ENCODE data around the gene NCAM2.

Gene NCAM2

DNA sequence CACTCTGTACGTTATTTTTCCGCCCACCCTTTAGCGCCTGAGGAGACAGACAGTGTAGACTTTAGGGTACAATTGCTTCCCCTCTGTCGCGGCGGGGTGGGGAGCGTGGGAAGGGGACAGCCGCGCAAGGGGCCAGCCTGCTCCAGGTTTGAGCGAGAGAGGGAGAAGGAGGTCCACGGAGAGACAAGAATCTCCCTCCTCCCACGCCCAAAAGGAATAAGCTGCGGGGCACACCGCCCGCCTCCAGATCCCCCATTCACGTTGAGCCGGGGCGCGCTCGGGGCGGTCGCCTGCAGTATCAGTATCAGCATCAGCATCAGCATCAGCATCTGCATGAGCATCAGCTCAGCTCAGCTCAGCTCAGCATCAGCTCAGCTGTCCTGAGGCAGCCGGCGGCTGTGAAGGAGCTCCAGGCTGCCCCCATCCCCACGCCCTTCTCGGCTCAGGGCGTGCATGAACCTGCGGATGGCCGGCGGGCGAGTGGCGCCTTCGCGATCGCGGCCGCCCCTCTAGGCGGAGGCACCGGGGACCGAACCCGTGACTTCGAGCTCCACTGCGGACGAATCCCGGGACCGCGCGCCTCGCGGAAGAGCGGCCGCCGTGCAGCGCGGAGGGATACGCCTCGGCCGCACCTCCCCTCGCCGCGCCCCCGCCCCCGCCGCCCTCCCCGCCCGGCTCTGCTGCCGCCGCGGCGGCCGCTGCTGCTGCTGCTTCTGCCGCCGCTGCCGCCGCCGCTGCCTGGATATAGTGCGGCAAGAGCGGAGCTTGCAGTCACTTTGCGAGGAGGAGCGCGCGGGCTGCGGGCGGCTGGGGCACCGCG lies at the start of gene NCAM2:
TSS of gene NCAM2 (plus strand) at position 774 of the 820 bp plus-strand sequence.
- no peaks in the 10 kb centered on the region for H3K27me3 ChIP-seq (ENCODE audit: control insufficient read depth, insufficient read depth, low read length)
- no peak within 1 kb of the TSS for H3K9ac ChIP-seq
- H3K79me2 ChIP-seq, result no peaks in the 10 kb centered on the region
- H2AFZ ChIP-seq, result peak within 1 kb of the TSS; percentile 68
- no peaks in the 10 kb centered on the region for H3K4me1 ChIP-seq
- TF ChIP-seq, protein P1, sequence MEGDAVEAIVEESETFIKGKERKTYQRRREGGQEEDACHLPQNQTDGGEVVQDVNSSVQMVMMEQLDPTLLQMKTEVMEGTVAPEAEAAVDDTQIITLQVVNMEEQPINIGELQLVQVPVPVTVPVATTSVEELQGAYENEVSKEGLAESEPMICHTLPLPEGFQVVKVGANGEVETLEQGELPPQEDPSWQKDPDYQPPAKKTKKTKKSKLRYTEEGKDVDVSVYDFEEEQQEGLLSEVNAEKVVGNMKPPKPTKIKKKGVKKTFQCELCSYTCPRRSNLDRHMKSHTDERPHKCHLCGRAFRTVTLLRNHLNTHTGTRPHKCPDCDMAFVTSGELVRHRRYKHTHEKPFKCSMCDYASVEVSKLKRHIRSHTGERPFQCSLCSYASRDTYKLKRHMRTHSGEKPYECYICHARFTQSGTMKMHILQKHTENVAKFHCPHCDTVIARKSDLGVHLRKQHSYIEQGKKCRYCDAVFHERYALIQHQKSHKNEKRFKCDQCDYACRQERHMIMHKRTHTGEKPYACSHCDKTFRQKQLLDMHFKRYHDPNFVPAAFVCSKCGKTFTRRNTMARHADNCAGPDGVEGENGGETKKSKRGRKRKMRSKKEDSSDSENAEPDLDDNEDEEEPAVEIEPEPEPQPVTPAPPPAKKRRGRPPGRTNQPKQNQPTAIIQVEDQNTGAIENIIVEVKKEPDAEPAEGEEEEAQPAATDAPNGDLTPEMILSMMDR (IDR thresholded peaks at IDR 0.05), result no peak
- no peak within 1 kb of the TSS for H3K27ac ChIP-seq
- no peaks in the 10 kb centered on the region for H3K36me3 ChIP-seq (ENCODE audit: control insufficient read depth, insufficient read depth, low read length)
- peak within 1 kb of the TSS; percentile 68 for H3K4me2 ChIP-seq (ENCODE audit: low read length)
- H3K9me3 ChIP-seq (ENCODE audit: control insufficient read depth, low read length), result no peaks in the 10 kb centered on the region
- H3K4me3 ChIP-seq (ENCODE audit: low read depth, low read length), result peak within 1 kb of the TSS; percentile 56

DNA sequence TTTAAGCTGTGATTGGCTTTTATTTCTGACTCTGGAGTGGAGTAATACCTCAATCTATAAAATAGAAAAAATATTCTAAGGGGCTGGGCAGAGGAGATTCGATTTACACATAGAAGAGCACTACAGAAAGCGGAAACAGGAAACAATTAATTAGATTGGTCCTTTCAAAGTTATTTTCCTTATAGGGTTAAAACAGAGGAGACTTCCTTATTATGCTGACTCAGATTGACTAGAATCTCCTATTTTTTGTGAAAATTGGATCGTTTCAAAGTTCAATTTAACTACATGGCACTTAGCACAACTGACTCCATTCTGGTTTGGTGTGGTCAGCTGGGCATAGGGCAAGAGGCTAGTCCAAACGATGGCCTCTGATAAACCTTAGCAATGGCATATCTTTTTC lies 48.3 kb upstream of the NCAM2 start:
- TF ChIP-seq, protein P1 (IDR thresholded peaks at IDR 0.05), result no peak
- H3K27me3 ChIP-seq (ENCODE audit: control insufficient read depth, insufficient read depth, low read length), result no peaks in the 10 kb centered on the region
- H2AFZ ChIP-seq, result no peak overlapping the region
- no peak overlapping the region for H3K4me3 ChIP-seq (ENCODE audit: low read depth, low read length)
- H3K9ac ChIP-seq, result no peak overlapping the region
- no peak overlapping the region for H3K27ac ChIP-seq
- H3K4me2 ChIP-seq (ENCODE audit: low read length), result no peak overlapping the region
- no peaks in the 10 kb centered on the region for H3K36me3 ChIP-seq (ENCODE audit: control insufficient read depth, insufficient read depth, low read length)
- no peaks in the 10 kb centered on the region for H3K79me2 ChIP-seq
- H3K9me3 ChIP-seq (ENCODE audit: control insufficient read depth, low read length), result no peaks in the 10 kb centered on the region
- H3K4me1 ChIP-seq, result no peaks in the 10 kb centered on the region

DNA sequence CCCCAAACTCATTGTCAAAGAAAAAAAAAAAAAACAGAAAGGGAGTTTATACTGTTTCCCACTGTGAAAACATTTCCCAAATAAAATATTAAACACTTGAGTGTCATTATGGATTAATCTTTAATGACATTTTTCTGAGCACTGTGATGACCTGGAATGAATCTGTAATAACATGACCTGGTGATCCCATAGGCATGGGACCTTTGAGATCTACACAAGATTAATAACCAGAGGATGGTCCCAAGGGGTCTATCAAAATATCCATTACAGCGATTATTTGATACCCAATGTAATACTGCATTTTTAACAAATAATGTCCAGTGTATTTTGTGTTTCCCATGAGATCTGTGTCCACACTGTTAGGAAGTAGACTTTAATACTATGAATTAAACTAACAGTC lies 32.4 kb upstream of the NCAM2 start:
- H3K4me1 ChIP-seq, result no peaks in the 10 kb centered on the region
- no peak overlapping the region for H3K4me2 ChIP-seq (ENCODE audit: low read length)
- H3K27me3 ChIP-seq (ENCODE audit: control insufficient read depth, insufficient read depth, low read length), result no peaks in the 10 kb centered on the region
- H3K36me3 ChIP-seq (ENCODE audit: control insufficient read depth, insufficient read depth, low read length), result no peaks in the 10 kb centered on the region
- no peak overlapping the region for H2AFZ ChIP-seq
- no peak overlapping the region for H3K4me3 ChIP-seq (ENCODE audit: low read depth, low read length)
- TF ChIP-seq, protein P1 (IDR thresholded peaks at IDR 0.05), result no peak
- no peak overlapping the region for H3K9ac ChIP-seq
- H3K27ac ChIP-seq, result no peak overlapping the region
- H3K79me2 ChIP-seq, result no peaks in the 10 kb centered on the region
- H3K9me3 ChIP-seq (ENCODE audit: control insufficient read depth, low read length), result no peaks in the 10 kb centered on the region

GRCh38 chr21:20968391-20968790 lies 29.8 kb upstream of the NCAM2 start:
- Histone ChIP-seq H3K9ac (no peak overlapping the region), H3K4me1 (no peaks in the 10 kb centered on the region), H2AFZ (no peak overlapping the region), H3K9me3 (ENCODE audit: control insufficient read depth, low read length) (no peaks in the 10 kb centered on the region), H3K27ac (no peak overlapping the region), H3K79me2 (no peaks in the 10 kb centered on the region), H3K4me3 (ENCODE audit: low read depth, low read length) (no peak overlapping the region), H3K36me3 (ENCODE audit: control insufficient read depth, insufficient read depth, low read length) (no peaks in the 10 kb centered on the region), H3K4me2 (ENCODE audit: low read length) (no peak overlapping the region), H3K27me3 (ENCODE audit: control insufficient read depth, insufficient read depth, low read length) (no peaks in the 10 kb centered on the region)
- TF ChIP-seq, protein P1 (IDR thresholded peaks at IDR 0.05), result no peak

- H3K36me3 ChIP-seq (ENCODE audit: control insufficient read depth, insufficient read depth, low read length), result no peaks in the 10 kb centered on the region
- H3K4me2 ChIP-seq (ENCODE audit: low read length), result no peak overlapping the region
- no peak overlapping the region for H2AFZ ChIP-seq
- H3K27me3 ChIP-seq (ENCODE audit: control insufficient read depth, insufficient read depth, low read length), result no peaks in the 10 kb centered on the region
- no peaks in the 10 kb centered on the region for H3K79me2 ChIP-seq
- H3K9ac ChIP-seq, result no peak overlapping the region
- H3K27ac ChIP-seq, result no peak overlapping the region
- H3K4me1 ChIP-seq, result no peaks in the 10 kb centered on the region
- no peaks in the 10 kb centered on the region for H3K9me3 ChIP-seq (ENCODE audit: control insufficient read depth, low read length)
- no peak overlapping the region for H3K4me3 ChIP-seq (ENCODE audit: low read depth, low read length)
- TF ChIP-seq, protein P1 (IDR thresholded peaks at IDR 0.05), result no peak
Measured at GRCh38 chr21:20970691-20971090, 27.5 kb upstream of the NCAM2 start.

Data from parathyroid adenoma (tissue), 2 donors.